Activated T-helper 17 cell treated with anti-CD3 and anti-CD28 coated beads, Interleukin-2, amount 50 U/mL, for 72 hours (primary cell): ENCODE results near the gene VANGL2. TPM values are rescaled to one million over a fixed set of nuclear protein-coding genes. Genes with fewer than 3 reads are reported as not detected.
"Not testable (repeated sequence)": the region's sequence is repeated elsewhere in the genome, so short reads cannot be mapped to it uniquely, and the experiment has no call there.

Source experiments
- ATAC-seq: fragments of 150-1000 bp; cut with Tn5 transposase; replicated peaks from 2 replicates; pipeline ENCODE4 v1.10.0; 2021; ENCODE audit warnings: mild to moderate bottlenecking, moderate library complexity
- H3K27ac Mint-ChIP-seq: one replicate; pipeline ENCODE4 v1.8.0; 2022; ENCODE audit warnings: mixed read lengths
- H3K27me3 Mint-ChIP-seq: one replicate; pipeline ENCODE4 v1.8.0; 2022; ENCODE audit warnings: mixed read lengths
- H3K36me3 Mint-ChIP-seq: one replicate; pipeline ENCODE4 v1.8.0; 2022; ENCODE audit warnings: low read depth, mild to moderate bottlenecking, mixed read lengths
- H3K4me1 Mint-ChIP-seq: one replicate; pipeline ENCODE4 v1.8.0; 2022; ENCODE audit warnings: mixed read lengths
- H3K4me3 Mint-ChIP-seq: one replicate; pipeline ENCODE4 v1.8.0; 2022; ENCODE audit warnings: mild to moderate bottlenecking, mixed read lengths
- H3K9me3 Mint-ChIP-seq: one replicate; pipeline ENCODE4 v1.8.0; 2022; ENCODE audit warnings: mixed read lengths
- total RNA-seq, 2 donors: library from RNA; stranded (reverse); gene quantifications; one replicate each; pipeline ENCODE4 v1.2.3, GENCODE V29; 2022

Gene VANGL2
- total RNA-seq, 2 donors from 2014 or later, result not detected

DNA sequence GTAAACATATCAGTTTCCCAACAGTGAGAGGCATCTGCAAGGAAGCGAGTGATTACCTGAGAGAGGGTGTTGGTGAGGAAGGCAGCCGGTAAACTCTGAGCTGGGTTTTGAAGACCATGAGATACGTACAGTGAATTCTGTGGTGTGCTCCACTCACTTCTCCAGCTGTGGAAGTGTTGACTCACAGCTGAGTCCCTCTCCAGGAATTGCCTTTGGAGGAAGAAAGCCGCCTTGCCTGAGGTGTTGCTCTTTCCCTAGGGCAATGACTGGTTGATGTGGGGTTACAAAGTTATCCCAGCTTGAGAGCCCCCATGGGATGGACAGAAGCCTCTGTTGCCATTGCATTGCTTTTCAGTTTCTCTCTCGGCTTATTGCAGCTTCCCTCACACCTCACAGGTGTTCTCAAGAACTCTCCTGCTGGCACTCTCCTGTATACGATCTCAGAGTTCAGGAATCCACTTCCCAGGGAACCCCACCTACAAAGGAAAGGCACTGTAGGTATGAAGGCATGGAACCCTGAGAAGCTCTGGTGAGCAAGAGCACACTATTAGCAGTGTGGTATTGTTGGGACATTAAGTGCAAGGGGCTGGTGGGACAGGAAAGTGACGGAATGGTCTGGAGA is 22.7 kb upstream of the VANGL2 start:
- Mint-ChIP-seq H3K27me3 (no peaks in the 10 kb centered on the region), H3K27ac (no peak overlapping the region), H3K9me3 (no peaks in the 10 kb centered on the region), H3K36me3 (no peaks in the 10 kb centered on the region), H3K4me3 (no peak overlapping the region), H3K4me1 (peaks cover 5% of the 10 kb centered on the region)
- no peak for ATAC-seq

DNA sequence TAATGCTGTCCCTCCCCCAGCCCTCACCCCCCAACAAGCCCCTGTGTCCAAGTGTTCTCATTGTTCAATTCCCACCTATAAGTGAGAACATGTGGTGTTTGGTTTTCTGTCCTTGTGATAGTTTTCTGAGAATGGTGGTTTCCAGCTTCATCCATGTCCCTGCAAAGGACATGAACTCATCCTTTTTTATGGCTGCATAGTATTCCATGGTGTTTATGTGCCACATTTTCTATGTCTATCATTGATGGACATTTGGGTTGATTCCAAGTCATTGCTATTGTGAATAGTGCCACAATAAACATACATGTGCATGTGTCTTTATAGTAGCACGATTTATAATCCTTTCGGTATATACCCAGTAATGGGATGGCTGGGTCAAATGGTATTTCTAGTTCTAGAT is 15.6 kb upstream of the VANGL2 start:
- H3K27ac Mint-ChIP-seq, H3K4me3 Mint-ChIP-seq, H3K36me3 Mint-ChIP-seq, ATAC-seq, H3K4me1 Mint-ChIP-seq, H3K9me3 Mint-ChIP-seq, H3K27me3 Mint-ChIP-seq: not testable (repeated sequence)

DNA sequence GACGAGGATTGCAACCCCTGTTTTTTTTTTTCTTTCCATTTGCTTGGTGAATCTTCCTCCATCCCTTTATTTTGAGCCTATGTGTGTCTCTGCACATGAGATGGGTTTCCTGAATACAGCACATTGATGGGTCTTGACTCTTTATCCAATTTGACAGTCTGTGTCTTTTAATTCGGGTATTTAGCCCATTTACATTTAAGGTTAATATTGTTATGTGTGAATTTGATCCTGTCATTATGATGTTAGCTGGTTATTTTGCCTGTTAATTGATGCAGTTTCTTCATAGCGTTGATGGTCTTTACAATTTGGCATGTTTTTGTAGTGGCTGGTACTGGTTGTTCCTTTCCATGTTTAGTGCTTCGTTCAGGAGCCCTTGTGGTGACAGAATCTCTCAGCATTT is 12.0 kb upstream of the VANGL2 start:
- H3K27me3 Mint-ChIP-seq, H3K9me3 Mint-ChIP-seq, H3K36me3 Mint-ChIP-seq, H3K4me1 Mint-ChIP-seq, H3K4me3 Mint-ChIP-seq, H3K27ac Mint-ChIP-seq, ATAC-seq: not testable (repeated sequence)

DNA sequence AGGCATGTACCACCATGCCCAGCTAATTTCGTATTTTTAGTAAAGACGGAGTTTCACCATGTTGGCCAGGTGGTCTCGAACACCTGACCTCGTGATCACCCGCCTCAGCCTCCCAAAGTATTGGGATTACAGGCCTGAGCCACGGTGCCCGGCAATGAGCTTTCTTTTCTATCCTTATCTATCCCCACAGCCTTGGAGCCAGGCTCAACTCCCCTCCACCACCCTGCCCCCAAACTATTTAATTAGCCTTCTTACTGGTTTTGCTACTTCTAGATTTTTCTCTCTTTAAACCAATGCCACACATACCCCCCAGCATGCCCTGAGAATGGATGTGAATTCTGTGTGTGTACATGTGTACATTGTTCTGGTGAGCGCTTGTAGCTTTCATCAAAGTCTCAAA is 5.7 kb upstream of the VANGL2 start:
- Mint-ChIP-seq H3K9me3 (no peaks in the 10 kb centered on the region), H3K27me3 (peaks cover 18% of the 10 kb centered on the region), H3K27ac (no peak overlapping the region), H3K4me1 (no peaks in the 10 kb centered on the region), H3K36me3 (no peaks in the 10 kb centered on the region), H3K4me3 (no peak overlapping the region)
- no peak for ATAC-seq

DNA sequence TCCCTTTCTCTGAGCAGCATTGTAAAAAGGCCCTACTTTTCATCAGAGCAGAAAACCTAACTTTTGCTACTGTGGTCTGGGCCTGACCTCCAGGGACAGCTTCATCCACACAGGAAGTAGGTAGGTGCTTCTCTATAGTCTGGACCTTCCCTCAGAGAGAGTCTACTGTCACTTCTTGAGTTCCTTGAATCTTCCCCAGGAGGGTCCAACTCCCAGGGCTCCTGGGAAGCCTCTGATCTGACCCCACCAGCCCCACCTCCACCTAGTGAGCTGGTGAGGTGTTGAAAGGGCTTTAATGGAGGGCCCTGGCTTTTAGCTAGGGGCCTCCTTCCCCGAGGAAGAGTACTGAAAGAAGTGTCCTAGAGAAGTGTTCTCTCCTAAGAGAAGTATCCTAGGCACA is 2.7 kb upstream of the VANGL2 start:
- ATAC-seq, result no peak
- Mint-ChIP-seq H3K4me1 (peaks cover 7% of the 10 kb centered on the region), H3K36me3 (no peaks in the 10 kb centered on the region), H3K27me3 (peaks cover 29% of the 10 kb centered on the region), H3K27ac (no peak overlapping the region), H3K4me3 (no peak overlapping the region), H3K9me3 (no peaks in the 10 kb centered on the region)

DNA sequence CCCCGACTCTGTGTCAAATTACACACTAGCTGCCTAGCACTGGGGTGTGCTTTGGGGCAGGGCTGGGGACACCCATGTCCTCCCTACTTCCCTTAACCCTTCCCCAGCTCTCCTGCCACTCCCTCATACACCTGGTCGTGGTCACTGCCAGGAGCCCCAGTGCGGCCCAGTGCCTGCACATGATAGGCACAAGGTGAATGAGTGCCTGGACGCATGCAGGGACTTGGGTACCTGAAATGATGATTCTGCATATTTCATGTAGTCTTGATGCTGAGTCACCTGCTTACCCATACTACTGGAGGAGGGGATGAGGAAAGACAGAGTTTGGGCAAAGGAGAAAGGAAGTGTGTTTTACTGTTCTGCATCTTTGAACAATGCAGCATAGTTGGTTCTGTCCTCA is 1.5 kb upstream of the VANGL2 start:
- no peaks in the 10 kb centered on the region for H3K36me3 Mint-ChIP-seq
- H3K4me1 Mint-ChIP-seq, result peaks cover 7% of the 10 kb centered on the region
- ATAC-seq, result no peak
- H3K4me3 Mint-ChIP-seq, result no peak overlapping the region
- no peak overlapping the region for H3K27ac Mint-ChIP-seq
- H3K9me3 Mint-ChIP-seq, result no peaks in the 10 kb centered on the region
- peaks cover 37% of the 10 kb centered on the region for H3K27me3 Mint-ChIP-seq

DNA sequence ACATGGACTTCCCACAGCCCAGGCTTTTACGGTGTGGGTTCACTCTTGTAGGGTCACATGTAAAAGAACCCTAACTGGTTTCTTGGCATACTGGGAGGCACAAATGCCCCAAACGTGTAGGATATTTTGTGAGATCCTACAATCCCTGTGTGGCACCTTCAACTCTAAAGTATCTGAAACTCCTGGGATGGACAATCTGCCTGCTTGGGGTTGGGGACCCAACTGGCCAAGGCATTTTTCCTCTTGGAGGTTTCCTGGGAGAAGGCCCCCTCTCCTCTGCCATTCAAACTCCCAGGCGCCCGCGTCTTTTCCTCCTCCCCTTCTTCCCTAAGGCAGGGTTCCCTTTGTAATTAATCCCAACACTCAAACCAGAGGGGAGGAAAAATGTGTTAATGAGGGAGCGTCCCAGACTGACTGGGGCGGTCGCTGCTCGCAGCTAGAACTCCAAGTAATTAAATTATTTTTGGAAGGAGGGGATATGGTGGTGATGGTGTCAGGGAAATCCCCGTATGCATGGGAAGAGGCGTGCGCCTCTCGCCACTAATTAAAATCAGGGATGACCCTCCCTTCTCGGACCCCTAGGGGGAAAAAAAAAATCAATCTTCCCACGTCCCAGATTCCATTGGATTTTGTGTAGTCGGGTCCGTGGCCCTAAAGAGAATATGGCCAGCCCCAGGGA is 681 bp upstream of the VANGL2 start:
- Mint-ChIP-seq H3K4me1 (peaks cover 7% of the 10 kb centered on the region), H3K36me3 (no peaks in the 10 kb centered on the region), H3K9me3 (no peaks in the 10 kb centered on the region), H3K4me3 (peak overlapping the region; percentile 13), H3K27me3 (peaks cover 34% of the 10 kb centered on the region), H3K27ac (no peak overlapping the region)
- ATAC-seq, result no peak

DNA sequence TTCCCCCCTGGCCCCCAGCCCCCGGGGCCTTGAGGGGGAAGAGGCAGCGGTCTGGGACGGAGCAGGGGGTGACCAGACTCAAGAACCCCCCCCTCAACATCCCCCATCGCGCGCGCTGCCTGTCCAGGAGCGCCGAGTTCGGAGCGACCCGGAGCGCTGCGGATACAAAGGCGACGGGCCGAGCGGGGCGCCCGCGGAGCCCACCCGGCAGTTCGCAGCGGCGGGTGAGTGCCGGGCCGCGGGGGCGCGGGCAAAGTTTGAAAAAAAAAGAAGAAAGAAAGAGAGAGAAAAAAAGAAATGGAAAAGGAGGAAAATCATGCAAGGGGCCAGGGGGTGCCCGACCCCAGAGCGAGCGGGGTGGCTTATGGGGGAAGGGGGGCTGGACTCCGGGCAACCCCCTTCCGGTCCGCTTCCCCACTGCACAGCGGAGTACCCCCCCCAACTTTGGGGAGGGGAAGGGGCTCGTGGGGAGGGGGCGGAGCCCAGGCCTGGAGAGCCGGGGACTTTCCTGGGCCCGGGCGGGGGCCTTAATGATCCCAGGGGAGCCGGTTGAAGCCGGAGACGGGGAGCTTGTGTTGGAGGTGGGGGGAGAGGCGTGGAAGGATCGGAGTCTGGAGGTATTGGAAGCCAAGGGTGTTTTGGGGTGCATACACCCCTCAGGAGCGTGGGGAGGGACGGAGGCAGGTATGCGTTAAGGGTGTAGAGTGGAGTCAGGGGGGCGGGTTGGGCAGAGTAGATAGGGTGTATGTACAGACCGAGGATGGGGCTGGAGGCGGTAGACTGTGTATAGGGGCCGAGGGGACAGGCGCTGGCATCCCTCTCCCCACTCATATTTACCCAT is 502 bp downstream of the VANGL2 start:
- no peaks in the 10 kb centered on the region for H3K9me3 Mint-ChIP-seq
- peaks cover 29% of the 10 kb centered on the region for H3K27me3 Mint-ChIP-seq
- peaks cover 7% of the 10 kb centered on the region for H3K4me1 Mint-ChIP-seq
- no peak for ATAC-seq
- peak overlapping the region; percentile 8 for H3K4me3 Mint-ChIP-seq
- no peaks in the 10 kb centered on the region for H3K36me3 Mint-ChIP-seq
- H3K27ac Mint-ChIP-seq, result no peak overlapping the region

DNA sequence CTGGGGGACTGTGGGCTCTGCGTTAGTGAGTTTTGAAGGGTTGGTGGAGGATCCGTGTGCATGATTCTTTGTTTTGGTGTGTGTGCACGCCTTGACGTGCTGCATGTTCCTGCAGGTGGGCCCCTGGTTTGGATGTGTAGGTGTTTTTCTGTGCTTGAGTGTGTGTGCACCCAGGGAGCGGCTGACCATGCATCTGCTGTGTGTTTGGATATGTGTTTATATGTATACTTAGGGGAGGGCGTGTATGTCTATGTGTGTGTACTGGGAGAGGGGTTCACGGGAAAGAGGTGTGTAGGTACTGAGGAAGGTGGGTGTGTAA is 1.1 kb downstream of the VANGL2 start:
- Mint-ChIP-seq H3K4me1 (peaks cover 7% of the 10 kb centered on the region), H3K27me3 (peaks cover 29% of the 10 kb centered on the region), H3K36me3 (no peaks in the 10 kb centered on the region), H3K4me3 (peak overlapping the region; percentile 8), H3K9me3 (no peaks in the 10 kb centered on the region), H3K27ac (no peak overlapping the region)
- ATAC-seq, result no peak

DNA sequence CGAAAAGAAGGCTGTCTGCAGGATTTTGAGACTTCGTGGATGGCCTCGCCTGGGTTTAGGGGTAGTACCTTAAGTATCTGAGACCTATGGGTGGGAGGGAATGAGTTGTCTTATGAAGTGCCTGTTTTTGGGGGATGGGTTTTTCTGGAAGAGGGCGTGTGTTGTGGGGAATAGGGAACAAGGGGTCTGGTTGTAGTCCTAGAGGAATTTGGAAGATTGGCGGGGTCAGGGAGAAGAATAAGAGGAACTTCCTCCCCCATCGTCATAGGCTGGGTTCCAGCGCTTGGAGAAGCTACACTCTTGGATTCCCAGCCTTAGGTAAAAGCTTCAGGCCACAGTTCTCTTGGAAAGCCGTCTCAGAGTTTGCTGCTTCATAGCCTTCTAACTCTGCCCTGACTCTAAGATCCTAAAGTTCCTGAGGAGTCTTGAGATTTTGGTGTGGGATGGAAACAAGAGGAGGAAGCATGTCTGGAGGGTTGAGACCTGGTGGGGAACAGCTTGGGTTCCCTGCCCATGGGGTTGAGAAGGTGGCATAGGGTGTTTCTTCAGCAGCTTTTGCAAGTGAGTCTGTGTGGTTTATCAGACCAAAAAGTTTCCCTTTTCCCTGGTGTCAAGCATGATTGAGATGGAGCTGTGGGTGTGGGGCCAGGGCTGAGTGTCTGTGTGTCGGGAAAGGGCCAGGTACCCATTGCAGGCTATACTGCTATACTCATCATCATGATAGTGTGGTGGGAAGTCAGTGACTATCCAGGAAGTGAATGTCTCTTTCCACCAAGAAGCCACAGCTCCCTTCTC is 1.8 kb downstream of the VANGL2 start:
- Mint-ChIP-seq H3K4me1 (peaks cover 7% of the 10 kb centered on the region), H3K36me3 (no peaks in the 10 kb centered on the region), H3K27me3 (peaks cover 29% of the 10 kb centered on the region), H3K4me3 (peak overlapping the region; percentile 8), H3K9me3 (no peaks in the 10 kb centered on the region), H3K27ac (no peak overlapping the region)
- no peak for ATAC-seq

DNA sequence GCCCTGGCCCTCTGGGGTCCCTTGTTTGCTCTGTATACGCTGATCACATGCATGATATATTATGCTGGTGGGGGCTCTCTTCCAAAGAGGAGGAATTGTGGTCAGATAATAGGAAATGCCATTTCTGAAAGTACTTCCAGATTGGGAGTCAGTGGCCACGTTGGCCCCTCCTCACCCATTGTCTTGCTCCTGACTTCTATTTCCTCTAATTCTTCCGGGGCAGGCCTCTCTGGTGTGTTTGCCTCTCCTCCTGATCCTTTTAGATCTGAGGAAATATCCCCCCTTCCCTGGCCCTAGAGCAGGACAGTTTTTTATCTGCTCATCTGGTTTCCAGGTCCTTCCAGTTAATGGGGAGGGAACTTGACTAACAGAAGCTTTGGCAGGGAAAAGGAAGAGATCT is 2.9 kb downstream of the VANGL2 start:
- no peak for ATAC-seq
- H3K4me3 Mint-ChIP-seq, result no peak overlapping the region

DNA sequence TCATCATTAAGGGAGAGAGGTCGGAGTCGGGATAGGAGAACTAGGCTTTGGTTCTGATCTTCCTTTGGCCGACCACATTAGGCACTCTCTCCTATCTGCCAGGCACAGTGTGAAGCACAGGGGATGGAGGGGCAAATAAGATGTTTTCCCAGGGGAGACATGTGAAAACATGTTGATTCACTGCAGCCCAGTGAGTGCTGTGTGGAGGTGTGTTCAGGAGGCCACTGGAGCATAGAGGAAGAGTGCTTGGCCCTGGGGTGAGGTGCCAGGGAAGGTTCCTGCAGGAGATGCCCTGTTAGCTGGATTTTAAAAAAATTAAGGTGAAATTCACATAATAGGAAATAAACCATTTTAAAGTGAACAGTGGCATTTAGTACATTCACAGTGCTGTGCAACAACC is 3.7 kb downstream of the VANGL2 start:
- H3K36me3 Mint-ChIP-seq, result no peaks in the 10 kb centered on the region
- no peak overlapping the region for H3K27ac Mint-ChIP-seq
- no peak for ATAC-seq
- peaks cover 7% of the 10 kb centered on the region for H3K4me1 Mint-ChIP-seq
- H3K4me3 Mint-ChIP-seq, result no peak overlapping the region
- peaks cover 25% of the 10 kb centered on the region for H3K27me3 Mint-ChIP-seq
- H3K9me3 Mint-ChIP-seq, result no peaks in the 10 kb centered on the region

More for the DNA sequence above, 2.9 kb downstream of the VANGL2 start:
- Mint-ChIP-seq H3K9me3 (no peaks in the 10 kb centered on the region), H3K27ac (no peak overlapping the region), H3K36me3 (no peaks in the 10 kb centered on the region), H3K4me1 (peaks cover 7% of the 10 kb centered on the region), H3K27me3 (peaks cover 29% of the 10 kb centered on the region)

DNA sequence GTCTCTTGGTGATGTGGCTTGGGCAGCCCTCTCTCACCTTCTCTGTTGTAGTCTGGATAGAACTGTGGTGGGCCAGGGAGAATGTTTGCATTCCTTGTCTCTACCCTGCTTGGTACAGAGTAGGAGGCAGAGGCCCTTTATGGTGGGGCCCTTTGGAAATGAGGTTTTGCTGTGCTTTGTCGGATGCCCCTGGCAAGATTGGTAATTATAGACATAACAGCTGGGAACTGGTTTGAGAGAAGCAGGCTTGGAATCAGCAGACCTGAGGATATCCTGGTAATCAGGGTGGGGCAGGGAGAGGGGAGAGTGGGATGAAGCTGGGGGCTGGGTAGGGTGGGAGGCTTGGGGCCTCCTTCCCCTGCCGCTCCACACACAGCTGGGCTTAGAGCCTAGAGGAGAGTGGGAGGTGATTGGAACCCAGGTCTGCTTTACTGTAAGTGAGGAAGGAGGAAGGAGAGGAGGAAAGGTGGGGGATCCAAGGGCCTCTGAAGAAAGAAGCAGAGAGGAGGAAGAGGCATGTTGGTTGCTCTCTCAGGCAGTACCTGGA is 5.0 kb downstream of the VANGL2 start:
- no peak overlapping the region for H3K4me3 Mint-ChIP-seq
- no peak for ATAC-seq
- peaks cover 7% of the 10 kb centered on the region for H3K4me1 Mint-ChIP-seq
- peaks cover 24% of the 10 kb centered on the region for H3K27me3 Mint-ChIP-seq
- H3K9me3 Mint-ChIP-seq, result no peaks in the 10 kb centered on the region
- H3K27ac Mint-ChIP-seq, result peak overlapping the region; percentile 8
- H3K36me3 Mint-ChIP-seq, result no peaks in the 10 kb centered on the region
